GM18909 (cell line): ENCODE measurements around the gene SLCO3A1.

Experiments
- ATAC-seq: cut with Tn5 transposase; IDR thresholded peaks from one replicate; pipeline ENCODE4 v1.9.1; 2021; ENCODE audit warnings: mild to moderate bottlenecking; ENCODE audit not compliant: unreplicated experiment, poor library complexity

The SLCO3A1 gene

GRCh38 chr15:92111751-92112150 lies 258.2 kb downstream of the SLCO3A1 start:
- ATAC-seq: no peak

DNA sequence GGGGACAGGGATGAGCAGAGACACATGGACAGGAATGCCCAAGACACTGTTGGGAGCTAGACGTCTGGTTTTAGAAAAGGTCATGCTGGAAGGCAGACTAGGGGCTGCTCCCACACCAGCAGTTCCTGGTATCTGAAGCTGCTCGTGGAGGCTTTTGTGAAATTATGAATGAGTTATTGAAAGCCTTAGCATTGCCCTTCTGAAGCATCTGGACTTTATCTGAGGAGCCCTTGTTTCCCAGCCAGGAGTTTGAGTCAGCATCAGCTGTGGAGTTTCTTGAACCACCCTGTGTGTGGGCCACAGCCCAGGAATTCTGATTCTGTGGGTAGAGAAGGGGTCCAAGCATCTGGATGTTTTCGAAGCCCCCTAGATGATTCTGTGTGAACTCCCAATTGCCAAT lies 258.7 kb downstream of the SLCO3A1 start:
- no peak for ATAC-seq

DNA sequence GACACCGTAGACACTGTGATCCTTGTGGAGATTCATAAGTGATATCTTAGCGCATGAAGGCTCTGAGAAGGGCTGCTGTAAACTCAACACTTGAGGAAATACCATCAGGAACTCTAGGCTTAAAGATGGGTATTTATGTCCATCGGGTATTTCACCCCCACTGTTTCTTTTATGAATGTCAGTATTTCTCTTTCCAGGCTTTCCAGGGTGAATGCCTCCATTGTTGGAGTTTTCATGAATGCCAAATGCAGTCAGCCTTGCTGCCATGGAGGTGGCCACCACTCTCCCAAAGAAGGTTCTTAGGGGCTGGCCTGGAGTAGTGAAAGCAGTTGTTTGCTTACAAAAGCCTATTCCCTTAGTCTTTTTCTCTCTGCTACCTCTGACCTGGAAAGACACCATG lies 259.2 kb downstream of the SLCO3A1 start:
- ATAC-seq: no peak

GRCh38 chr15:92113832-92114231 lies 260.3 kb downstream of the SLCO3A1 start:
- no peak for ATAC-seq

GRCh38 chr15:92115834-92116233 lies 262.3 kb downstream of the SLCO3A1 start:
- no peak for ATAC-seq

GRCh38 chr15:92116330-92116729 lies 262.8 kb downstream of the SLCO3A1 start:
- no peak for ATAC-seq

- no peak for ATAC-seq
Observed at GRCh38 chr15:92117261-92117731, 263.8 kb downstream of the SLCO3A1 start.

GRCh38 chr15:92118162-92118935 lies 264.8 kb downstream of the SLCO3A1 start:
- ATAC-seq: no peak

DNA sequence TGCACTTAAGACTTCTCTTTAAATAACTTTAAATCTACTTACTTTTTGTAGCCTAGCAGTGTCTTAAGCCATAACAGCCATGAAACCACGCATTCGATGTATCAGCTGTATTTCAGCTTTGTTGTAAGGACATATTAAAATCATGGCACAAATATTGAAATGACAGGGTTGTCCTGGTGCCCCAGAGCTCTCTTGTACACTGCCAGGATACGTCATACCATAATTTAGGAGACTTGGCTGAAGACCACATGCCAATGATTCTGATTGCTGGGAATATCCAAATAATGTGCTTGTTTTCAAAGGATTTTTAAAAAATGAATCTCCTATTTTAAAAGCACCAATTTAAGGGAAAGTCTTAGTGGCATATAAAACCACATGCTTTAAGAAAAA lies 265.4 kb downstream of the SLCO3A1 start:
- ATAC-seq: no peak

DNA sequence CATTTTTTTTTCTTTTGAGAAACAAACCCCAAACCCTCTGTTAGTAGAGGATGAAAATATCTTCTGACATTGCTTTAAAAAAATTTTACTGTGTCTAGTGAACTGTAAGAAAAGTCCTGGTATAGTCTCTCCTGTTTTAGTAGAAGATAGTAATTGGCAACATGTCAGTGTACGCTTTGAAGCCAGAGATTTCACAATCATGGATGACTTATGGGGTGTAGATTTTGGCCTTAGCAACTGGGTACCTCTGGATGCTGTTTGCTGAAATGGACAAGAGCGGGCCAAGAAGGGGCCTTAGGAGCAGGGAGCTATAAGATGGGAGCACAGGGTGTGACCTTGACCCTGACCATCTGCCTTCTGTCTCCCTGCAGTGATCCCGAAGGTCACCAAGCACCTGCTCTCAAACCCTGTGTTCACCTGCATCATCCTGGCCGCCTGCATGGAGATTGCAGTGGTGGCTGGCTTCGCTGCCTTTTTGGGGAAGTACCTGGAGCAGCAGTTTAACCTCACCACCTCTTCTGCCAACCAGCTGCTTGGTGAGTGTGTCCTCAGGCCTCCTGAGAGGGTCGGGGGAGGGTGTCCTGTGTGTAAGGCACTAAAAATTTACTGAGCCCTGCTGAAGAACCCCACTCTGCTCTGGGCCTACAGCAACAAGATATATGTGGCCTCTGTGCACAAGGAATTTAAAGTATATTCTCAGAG lies 266.7 kb downstream of the SLCO3A1 start:
- no peak for ATAC-seq

DNA sequence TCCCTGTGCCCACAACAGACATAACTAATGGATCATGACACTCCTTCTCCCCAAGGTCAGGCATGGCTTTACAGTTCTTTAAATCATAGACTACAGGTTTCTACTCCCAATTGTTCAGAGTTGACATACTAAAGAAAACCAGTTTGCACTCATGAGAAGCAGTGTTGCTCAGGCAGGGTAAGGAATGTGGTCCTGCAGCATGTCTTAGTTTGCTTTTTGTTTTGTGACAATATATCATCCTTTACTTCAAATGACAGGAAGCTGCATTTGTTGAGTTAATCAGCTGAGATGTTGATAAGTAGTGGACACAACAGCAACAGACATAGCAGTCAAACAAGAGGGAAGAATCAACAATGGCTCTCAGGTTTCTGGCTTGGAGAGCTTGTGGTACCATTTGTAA lies 267.5 kb downstream of the SLCO3A1 start:
- no peak for ATAC-seq

DNA sequence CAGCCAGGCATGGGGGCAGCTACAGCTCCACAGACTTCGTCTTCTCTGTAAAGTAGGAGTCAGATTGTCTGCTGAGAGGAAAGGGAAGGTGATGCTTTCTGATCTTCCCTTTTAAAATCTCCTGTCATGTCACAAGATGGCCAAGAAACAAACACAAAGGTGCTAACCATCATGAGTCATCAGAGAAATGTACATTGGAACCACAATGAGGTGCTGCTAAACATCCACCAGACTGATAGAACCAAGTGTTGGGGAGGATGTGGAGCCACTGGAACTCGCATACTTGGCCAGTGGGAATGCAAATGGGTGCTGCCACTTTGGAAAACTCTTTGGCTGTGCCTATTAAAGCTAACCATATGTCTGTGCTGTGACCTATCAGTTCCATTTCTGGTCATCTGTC lies 268.8 kb downstream of the SLCO3A1 start:
- ATAC-seq: no peak

DNA sequence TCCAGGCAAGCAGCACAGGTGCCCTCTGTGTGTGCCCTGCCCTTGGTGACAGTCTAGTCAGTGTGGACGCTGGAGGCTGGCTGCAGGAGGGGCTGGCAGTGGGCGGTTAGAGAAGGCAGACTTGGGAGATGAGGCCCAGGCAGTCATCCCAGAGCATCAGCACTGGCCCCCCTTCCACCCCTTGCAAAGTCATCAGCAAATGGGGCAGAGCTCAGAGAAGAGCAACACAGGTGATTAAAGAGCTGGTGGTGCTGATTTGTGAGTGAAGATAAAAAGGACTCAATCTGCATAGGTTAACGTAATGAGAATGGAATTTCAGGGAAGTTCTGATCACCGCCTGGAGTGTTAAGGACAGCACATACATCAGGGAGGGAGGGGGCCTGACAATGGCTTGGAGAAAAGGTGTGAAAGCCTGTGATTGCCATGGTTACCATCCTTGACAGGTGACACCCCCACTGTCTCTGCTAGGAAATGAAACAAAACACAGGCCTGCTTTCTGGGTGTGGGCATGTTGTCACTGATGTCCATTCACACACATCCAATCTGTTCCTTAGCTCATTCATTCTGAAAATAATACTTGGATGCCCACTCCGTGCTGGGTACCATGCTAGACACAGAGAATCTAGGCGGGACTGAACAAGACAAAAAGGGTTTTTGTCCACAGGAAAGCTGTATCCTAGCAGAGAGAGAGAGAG lies 270.6 kb downstream of the SLCO3A1 start:
- ATAC-seq: no peak

DNA sequence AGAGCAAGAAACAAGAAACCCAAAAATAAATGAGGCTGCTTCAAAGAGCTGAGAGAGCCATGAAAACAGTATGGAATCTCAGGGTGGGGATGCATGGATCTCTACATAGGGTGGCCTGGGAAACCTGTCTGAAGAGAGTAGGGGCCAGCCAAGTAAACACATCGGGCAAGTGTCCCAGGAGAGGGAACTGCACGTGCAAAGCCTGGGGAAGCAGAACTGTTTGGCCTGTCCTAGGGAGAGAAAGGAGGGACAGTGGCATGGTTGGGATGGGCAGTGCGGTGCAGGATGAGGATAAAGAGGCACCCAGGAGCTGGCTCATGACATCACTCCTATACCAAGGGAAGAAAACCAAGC lies 271.1 kb downstream of the SLCO3A1 start:
- no peak for ATAC-seq

- no peak for ATAC-seq
Observed at GRCh38 chr15:92128788-92129187, 275.3 kb downstream of the SLCO3A1 start.

GRCh38 chr15:92130244-92130643 lies 276.7 kb downstream of the SLCO3A1 start:
- ATAC-seq: no peak

DNA sequence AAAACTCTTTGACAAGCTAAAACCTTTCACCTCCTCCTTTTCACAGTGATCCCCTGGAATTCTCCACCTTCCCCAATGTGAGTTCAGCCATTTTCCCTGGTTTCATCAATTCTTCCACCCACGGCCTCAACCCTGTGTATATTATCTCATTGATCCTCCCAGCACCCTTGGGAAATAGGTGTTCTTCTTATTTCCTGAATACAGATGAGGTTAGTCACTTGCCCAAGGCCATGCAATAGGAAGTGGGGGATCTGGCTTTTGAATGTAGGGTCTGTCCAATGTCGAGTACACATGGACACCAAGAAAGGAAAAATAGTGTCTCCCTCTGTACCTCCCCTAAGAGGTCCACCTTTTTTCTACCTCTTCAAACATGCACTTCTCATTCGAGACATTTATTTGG lies 277.4 kb downstream of the SLCO3A1 start:
- ATAC-seq: no peak

DNA sequence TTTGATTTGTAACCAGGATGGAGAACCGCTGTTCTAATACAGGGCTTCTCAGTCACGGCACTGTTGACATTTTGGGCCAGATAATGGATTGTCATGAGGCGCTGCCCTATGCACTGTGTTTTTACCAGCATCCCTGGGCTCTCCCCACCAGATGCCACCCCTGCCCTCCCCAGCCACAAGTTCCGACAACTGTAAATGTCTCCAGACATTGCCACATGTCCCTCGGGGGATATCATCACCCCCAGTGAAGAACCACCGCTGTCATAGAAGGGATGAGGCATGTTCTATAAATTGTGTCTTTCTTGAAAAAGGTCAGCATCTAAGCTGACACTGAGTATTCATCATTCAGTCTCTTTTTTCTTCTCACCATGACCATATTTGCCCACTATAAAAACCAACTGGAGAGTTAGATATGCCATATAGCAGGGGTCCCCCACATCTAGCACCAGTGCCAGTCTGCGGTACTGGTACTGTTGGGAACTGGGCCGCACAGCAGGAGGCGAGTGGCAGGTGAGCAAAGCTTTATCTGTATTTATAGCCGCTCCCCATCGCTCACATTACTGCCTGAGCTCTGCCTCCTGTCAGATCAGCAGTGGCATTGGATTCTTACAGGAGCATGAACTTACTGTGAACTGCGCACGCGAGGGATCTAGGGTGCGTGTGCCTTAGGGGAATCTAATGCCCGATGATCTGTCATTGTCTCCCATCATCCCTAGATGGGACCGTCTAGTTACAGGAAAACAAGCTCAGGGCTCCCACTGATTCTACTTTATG lies 279.7 kb downstream of the SLCO3A1 start:
- ATAC-seq: no peak

DNA sequence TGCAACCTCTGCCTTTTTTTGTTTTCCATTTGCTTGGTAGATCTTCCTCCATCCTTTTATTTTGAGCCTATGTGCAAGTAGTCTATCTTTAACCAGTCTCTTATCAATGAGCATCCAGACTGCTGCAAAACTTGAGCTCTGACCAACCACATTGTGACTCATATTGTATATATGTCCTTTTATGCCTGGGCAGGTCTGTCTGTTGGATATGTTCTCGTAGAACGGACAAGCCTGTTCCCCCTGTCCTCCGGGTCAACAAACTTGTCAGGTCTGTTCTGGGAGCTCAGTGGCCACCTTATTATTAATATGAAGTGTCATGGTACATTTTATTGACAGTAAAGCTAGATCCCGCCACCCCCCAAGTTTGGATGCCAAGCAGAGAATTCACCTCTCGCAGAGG lies 287.3 kb downstream of the SLCO3A1 start:
- ATAC-seq: no peak

DNA sequence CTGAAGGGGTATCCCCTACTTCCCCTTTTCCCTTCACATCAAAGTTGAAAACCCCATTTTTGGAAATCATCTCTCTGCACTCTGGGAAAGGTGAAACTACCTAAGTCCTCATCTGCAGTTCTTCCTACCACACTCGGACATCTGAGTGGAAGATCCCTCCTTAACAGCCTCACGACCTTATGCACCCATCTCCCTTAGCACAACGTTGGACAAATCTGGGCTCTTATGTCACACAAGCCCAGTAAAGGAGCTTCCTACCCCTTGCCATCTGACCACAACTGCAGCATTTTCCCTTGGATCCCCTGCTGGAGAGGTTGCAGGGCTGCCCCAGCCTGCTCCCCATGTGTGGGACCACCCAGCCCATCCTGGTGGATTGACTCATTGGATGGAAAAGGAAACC lies 288.1 kb downstream of the SLCO3A1 start:
- ATAC-seq: no peak
